ENCODE results near the gene MPP1.

MPP1 gene

DNA sequence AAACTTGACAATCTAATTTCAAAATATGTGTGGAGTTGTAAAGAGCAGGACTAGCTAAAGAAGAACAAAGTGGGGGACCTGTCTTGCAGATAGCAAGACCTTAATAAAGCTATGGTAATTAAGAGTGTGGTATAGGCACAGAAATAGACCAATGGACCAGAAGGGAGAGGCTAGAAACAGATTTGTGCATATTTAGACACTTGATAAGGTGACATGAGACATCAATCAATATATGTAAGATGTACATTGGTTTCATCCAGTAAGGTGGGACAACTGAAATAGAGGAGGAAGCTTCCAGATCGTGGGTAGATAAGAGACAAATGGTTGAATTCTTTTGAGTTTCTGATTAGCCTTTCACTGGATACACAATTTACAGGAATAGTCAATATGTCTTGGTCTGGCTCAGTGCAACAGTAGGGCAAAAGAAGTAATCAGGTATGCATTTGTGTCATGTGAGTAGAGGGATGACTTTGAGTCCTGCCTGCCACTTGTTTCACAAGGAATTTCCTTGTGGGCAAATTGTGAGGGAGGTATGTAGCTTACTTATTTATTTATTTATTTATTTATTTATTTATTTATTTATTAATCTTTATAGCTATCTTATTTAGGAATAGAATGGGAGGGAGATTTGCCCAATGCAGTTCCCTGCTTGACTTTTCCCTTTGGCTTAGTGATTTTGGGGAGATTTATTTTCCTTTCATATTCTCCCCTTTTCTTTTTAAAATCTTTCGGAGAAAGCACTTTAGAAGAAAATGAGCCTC is 7.2 kb upstream of the MPP1 start:
- no peak for DNase-seq

DNA sequence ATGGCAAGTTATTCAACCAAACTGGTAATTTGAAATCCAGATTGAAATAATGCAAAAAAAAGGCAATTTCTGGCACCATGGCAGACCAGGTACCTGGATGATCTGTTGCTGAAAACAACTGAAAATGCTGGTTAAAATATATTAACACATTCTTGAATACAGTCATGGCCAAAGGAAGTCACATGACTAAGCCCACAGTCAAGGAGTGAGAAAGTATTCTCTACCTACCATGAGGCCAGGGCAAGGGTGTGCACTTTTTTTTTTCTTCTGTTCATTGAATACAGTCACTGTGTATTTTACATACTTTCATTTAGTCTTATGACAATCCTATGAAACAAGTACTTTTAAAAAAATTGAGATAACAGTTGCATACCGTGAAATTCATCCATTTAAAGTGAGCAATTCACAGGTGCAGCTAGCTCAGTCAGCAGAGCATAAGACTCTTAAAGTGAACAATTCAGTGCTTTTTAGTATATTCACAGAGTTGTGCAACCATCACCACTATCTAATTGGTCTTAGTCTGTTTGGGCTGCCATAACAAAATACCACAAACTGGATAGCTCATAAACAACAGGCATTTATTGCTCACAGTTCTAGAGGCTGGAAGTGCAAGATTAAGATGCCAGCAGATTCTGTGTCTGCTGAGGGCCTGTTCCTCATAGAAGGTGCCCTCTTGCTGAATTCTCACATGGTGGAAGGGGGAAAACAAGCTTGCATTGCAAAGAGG is 4.8 kb upstream of the MPP1 start:
- no peak for DNase-seq

DNA sequence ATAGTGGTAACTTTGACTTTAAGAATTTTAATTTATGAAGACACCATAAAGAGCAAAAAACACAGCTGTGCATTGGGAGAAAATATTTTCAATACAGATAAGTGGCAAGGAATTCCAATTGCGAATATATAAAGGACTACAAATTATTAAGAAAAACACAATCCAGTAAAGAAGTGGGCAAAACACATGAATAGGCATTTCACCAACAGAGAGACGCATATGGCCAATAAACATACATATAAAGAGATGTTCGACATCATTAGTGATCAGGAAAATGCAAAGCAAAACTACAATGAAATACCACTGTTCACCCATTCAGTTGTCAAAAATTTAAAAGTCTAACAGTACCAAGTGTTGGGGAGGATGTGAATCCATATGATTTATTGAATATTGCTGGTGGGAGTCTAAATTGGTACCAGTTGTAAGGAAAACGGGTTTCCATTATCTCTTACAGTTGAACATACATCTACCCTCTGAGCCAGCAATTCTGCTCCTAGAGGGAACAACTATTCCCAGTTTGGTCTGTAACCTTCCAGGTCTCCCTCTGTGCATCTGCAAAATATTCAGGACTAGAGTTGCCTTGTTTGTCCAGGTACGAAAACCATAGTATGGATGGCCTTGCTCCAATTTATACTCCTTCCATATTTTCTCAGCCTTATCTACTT is 1.7 kb upstream of the MPP1 start:
- DNase-seq = no peak

DNA sequence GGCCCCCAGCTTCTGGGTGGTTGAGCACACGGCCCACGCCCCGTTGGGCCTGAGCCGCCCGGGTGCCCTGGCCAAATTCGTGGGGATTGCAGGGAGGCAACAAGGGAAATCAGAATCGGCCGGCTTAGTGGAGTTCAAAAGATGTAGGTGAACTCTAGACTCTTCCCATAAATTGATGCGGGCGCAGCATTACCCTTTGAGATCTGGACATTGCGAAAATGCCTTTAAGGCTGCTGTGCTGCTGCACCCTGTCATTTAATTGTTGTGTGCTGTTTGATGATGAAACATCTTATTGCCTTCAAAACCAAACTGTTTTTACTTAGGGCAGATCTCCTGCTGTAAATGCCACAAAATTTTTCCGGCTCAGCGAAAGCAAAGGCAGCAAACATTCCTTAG is 409 bp upstream of the MPP1 start:
- DNase-seq = no peak

DNA sequence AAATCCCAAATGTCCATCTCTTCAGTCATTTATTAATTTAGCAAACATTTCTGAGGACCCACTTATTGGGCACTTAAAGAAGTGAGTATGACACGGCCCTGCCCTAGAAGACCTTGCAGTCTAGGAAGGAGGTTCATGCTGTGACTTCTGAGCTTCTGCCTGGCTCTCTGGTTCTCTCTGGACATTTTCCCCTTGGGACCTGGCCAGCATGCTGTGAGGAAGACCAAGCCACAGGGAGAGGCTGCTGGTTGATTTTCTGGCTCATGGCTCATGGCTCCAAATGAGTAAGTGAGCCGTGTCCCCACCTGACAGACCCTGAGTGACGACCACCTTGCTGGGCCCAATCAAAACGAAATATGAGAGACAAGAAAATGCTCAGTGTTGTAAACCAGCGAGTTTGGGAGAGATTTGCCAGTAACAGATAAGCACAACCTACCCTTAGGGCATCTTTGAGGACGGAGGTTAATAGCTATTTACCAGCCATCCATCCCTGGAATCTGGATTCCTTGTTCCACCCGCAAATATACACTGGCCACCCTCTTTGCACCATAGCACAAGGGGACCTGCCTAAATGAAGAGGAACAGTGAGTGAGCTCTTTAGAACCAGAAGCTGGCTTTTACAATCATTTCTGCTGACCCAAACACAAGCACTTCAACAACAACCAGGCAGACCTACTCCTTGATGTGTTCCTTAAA is 876 bp downstream of the MPP1 start:
- no peak for DNase-seq

GRCh38 chrX:154802947-154803346 is 2.3 kb downstream of the MPP1 start:
- DNase-seq = no peak

DNA sequence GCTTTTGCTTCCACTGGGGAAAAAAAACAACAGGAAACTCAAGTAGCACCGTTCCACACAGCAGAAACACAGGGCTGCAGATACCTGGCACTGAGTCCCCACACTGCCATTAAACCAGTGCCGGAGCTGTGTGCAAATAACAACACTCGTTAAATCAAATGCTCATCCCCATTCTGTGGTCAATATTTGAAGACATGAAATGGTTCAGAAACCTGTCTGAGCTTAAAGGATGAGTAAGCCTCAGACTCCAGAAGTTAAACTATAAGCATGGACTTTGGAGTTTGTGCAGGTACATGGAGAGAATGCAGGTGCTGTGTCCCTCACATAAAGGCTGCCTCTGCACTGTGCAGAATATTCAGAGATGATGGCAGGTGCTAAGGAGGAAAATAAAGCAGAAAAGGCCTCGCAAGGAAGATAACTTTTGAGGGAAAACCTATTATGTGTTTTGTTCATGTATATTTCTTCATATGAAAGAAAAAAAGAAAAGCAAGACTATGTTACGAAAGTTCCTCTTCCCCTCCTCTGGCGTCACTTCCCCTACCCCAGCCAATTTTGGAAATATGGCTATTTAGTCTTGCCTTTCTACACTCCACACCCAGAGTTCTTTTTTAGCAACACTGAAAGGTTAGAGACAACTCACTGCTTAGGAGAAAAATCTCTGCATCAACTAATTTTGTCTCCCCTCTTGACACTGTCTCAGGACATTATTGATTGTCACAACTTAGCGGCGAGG is 4.6 kb downstream of the MPP1 start:
- peak in 1 of 2 experiments; percentile 21 for DNase-seq

GRCh38 chrX:154799556-154800348 is 5.5 kb downstream of the MPP1 start:
- peak; percentile 56 to 74 for DNase-seq

DNA sequence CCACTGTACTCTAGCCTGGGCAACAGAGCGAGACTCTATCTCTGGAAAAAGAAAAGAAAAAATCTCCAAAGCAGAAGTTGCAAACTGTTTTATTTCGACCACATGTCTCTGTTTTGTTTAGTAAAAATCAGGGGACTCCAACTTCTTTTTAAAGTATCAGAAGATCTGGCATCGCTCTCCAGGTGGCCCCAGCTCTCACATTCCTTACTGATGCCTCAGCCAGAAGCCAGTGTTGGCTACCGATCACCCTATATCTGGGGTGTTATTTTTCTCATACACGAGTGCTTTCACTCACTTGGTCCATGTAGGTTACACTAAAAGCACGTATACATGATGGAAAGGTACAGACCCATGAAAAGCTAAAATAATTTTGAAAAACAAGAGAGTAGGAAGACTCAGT is 8.3 kb downstream of the MPP1 start:
- no peak for DNase-seq

DNA sequence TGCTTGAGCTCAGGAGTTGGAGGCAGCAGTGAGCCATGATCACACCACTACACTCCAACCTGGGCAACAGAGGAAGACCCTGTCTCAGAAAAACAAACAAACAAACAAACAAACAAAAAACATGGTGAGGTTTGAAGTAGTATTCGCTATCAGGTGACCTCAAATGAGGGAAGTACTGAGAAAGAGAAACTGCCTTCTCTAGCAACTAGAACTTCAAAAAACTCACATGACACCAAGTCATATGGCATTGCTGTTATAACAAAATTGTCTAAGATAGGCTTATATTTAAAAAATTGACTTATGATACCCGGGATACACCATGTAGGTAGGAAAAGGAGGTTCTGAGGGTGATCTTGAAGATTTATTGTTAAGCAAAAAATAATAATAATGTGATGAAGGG is 10.3 kb downstream of the MPP1 start:
- DNase-seq = no peak

GRCh38 chrX:154793084-154793795 is 12.0 kb downstream of the MPP1 start:
- DNase-seq = no peak

DNA sequence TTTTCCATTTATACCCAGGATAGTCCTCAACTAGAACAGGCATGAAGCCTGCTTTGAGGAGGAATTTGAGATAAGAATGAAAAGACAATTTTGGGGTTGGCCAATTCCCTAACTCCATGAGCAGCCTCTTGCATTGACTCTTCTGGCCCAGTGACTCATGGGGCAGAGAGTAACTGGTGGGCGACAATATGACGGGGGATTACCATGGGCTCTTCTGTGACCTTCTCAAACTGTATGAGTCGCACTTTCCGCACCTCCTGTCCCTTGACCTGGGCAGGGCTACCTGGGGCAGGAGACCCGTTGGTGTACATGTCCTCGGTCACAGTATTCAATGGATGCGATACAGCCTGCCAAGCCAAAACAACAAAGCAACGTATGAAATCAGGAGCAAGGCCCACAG is 13.3 kb downstream of the MPP1 start:
- no peak for DNase-seq

GRCh38 chrX:154791467-154791866 is 13.8 kb downstream of the MPP1 start:
- no peak for DNase-seq

DNA sequence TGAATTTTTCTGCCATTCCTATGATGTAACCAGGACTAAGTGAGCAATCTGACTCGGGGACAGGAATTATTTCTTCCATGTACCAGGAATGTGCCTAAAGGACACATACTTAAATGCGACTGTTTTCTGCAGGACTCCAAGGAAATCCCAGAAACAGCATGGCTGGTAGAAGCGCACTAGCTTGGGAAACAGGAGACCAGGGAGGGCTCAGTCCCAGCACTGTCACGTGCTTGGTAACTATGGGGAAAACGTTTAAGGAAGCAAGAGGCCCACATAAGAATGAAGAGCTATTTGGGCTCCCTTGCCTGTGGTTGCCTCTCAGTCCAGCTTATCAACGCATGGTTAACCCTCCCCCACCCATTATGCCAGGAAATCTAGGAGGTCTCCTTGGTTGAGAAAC is 19.6 kb downstream of the MPP1 start:
- DNase-seq = no peak

GRCh38 chrX:154784149-154784995 is 20.9 kb downstream of the MPP1 start:
- DNase-seq = no peak

DNA sequence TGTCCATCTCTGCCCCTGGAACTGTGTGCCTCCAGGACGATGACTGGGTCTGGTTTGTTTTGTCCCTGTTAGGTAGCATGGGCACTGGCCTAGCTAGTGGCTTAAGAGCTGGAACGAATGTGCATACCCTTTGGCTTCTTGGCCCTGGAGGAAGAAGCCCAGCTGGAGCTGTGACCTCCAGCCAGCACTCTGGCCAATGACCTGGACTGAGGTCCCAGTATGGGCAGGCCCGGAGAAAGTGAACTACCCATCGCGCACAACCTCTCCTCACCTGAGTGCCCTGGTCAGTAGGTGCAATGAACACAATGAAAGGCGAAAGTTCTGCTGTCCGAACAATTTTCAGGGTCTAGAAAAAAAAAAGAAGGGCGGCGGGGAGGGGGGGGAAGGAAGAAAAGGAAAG is 24.3 kb downstream of the MPP1 start:
- DNase-seq = no peak

DNA sequence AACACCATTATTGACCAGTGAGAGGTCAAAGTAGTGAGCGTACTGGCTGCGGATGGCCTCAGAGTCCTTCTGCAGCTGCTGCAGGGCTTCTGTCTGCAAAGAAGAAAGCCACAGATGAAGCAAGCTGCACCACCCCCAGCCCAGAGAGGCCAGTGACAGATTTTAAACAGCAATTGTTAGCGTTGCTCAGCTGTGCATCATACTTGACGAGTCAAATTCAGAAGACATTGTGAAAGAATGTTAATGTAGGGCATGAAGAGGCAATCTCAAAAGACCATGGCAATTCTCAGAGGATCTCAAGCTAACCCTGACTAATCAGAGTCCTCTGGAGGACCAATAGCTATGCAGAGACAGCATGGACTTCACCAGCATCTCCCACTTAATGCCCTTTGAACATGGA is 26.0 kb downstream of the MPP1 start:
- no peak for DNase-seq

- no peak for DNase-seq
Measured at GRCh38 chrX:154776753-154777152, 28.5 kb downstream of the MPP1 start.

DNA sequence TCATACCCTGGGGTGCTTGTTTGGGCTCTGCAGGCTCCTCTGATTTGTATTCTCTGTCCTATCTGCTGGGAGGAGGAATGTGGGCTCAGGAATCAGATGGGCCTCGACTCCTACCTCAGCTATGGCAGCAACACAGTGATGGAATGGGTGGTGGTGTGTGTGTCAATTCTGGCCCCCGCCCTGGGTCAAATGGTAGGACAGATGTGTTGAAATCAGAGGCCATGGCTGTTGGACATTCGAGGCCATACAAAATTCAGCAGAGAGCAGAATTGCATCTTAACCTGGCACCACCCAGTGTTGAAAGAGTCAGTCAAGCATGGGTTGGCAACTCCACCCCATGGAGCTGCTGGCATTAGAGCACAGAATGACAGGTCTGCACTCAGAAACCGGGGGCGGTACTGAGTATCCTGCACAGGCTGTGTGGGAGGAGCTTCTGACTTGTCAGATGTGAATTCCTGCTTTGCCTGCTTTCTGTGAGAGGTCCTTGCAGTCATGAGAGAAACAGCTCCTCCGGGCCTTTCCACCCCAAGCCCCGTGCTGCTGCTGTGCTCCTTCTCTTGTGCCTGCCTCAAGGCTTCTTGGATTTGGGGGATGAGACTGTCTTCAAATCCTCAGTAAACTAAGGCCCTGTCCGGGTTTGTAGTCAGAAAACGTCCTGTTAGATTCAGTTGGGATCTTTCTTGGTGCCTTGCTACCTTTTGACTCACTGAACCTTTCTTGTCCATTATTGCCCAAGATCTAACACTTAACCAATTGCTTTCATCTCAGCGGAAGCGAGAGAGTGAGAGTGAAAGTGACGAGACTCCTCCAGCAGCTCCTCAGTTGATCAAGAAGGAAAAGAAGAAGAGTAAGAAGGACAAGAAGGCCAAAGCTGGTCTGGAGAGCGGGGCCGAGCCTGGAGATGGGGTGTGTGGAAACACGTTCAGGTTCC is 29.6 kb downstream of the MPP1 start:
- no peak for DNase-seq

All from NCI-H1930 (cell line).